GM18870 (cell line): ENCODE data around the gene KIFC3.

ENCODE experiments used
- ATAC-seq: cut with Tn5 transposase; IDR thresholded peaks from one replicate; pipeline ENCODE4 v1.9.1; 2021; ENCODE audit warnings: moderate library complexity; ENCODE audit not compliant: unreplicated experiment

Gene KIFC3

GRCh38 chr16:57766714-57767348, 35.5 kb downstream of the KIFC3 start:
- no peak for ATAC-seq

- no peak for ATAC-seq
Observed at GRCh38 chr16:57765160-57765728, 37.0 kb downstream of the KIFC3 start.

- ATAC-seq, result no peak
Observed at GRCh38 chr16:57764341-57765159, 37.7 kb downstream of the KIFC3 start.

- ATAC-seq, result no peak
Observed at GRCh38 chr16:57764006-57764340, 38.3 kb downstream of the KIFC3 start.

GRCh38 chr16:57763285-57764005, 38.8 kb downstream of the KIFC3 start:
- no peak for ATAC-seq

- ATAC-seq, result no peak
Observed at GRCh38 chr16:57762365-57763040, 39.8 kb downstream of the KIFC3 start.

- no peak for ATAC-seq
Observed at GRCh38 chr16:57761957-57762356, 40.3 kb downstream of the KIFC3 start.

GRCh38 chr16:57761301-57761700, 41.0 kb downstream of the KIFC3 start:
- no peak for ATAC-seq

GRCh38 chr16:57760357-57761160, 41.7 kb downstream of the KIFC3 start:
- no peak for ATAC-seq

GRCh38 chr16:57759541-57760356, 42.5 kb downstream of the KIFC3 start:
- ATAC-seq, result no peak

- ATAC-seq, result no peak
Observed at GRCh38 chr16:57759131-57759530, 43.2 kb downstream of the KIFC3 start.

GRCh38 chr16:57758331-57759117, 43.8 kb downstream of the KIFC3 start:
- ATAC-seq, result no peak

- ATAC-seq, result no peak
Observed at GRCh38 chr16:57757883-57758282, 44.4 kb downstream of the KIFC3 start.

- peak; percentile 67 for ATAC-seq
Observed at GRCh38 chr16:57757326-57757786, 44.9 kb downstream of the KIFC3 start.

- ATAC-seq, result no peak
Observed at GRCh38 chr16:57756424-57757325, 45.6 kb downstream of the KIFC3 start.

- ATAC-seq, result no peak
Observed at GRCh38 chr16:57755726-57756423, 46.4 kb downstream of the KIFC3 start.
